Fibroblast of lung (primary cell): ENCODE measurements around the gene RPL22L1.

Source experiments
- EZH2 ChIP-seq: IDR thresholded peaks from 2 replicates; pipeline ENCODE4 v1.5.1; 2012; ENCODE audit warnings: low read length, control low read depth, mild to moderate bottlenecking; ENCODE audit errors: missing control alignments
- TF ChIP-seq, protein P1 (sequence below), 2 donors: IDR thresholded peaks in 1 of 2; conservative IDR thresholded peaks in 1 of 2; 1 replicate in 1 of 2; 2 replicates in 1 of 2; pipeline ENCODE4 v1.5.1; 2011 to 2012; ENCODE audit warnings: low read length in 2 of 2, control low read depth in 1 of 2, inconsistent platforms in 1 of 2, low read depth in 1 of 2, mild to moderate bottlenecking in 1 of 2

DNA sequence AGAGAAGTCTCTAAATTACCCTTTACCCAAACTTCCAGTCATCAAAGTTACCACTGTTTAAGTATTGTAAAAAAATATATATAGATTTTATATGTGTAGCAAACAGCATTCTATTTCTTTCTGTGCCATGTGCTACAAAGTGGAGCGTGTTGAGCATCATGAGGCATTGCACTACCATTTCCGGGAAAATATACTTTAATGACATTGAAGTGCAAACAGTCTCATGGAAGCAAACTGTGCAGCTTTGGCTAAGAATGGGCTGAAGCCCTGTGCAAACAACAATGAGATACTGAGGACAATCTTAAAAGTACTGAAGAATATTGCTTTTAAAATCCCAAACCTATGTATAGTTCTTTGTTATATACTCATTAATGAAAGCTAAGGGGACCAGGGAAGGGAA is 6.5 kb upstream of the RPL22L1 start:
- TF ChIP-seq, protein P1, sequence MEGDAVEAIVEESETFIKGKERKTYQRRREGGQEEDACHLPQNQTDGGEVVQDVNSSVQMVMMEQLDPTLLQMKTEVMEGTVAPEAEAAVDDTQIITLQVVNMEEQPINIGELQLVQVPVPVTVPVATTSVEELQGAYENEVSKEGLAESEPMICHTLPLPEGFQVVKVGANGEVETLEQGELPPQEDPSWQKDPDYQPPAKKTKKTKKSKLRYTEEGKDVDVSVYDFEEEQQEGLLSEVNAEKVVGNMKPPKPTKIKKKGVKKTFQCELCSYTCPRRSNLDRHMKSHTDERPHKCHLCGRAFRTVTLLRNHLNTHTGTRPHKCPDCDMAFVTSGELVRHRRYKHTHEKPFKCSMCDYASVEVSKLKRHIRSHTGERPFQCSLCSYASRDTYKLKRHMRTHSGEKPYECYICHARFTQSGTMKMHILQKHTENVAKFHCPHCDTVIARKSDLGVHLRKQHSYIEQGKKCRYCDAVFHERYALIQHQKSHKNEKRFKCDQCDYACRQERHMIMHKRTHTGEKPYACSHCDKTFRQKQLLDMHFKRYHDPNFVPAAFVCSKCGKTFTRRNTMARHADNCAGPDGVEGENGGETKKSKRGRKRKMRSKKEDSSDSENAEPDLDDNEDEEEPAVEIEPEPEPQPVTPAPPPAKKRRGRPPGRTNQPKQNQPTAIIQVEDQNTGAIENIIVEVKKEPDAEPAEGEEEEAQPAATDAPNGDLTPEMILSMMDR (conservative IDR thresholded peaks at IDR 0.05 in 1 of 2, IDR thresholded peaks at IDR 0.05 in 1 of 2; ENCODE audit: low read depth in 1 of 2, low read length in 2 of 2), result no peak
- no peak for TF ChIP-seq EZH2
